Measurements from ENCODE around the gene PID1. TPM values are rescaled to one million over a fixed set of nuclear protein-coding genes. Genes with fewer than 3 reads are reported as not detected.

Gene PID1
- total RNA-seq, 1 experiment from 2014 or later: 2.6 TPM

DNA sequence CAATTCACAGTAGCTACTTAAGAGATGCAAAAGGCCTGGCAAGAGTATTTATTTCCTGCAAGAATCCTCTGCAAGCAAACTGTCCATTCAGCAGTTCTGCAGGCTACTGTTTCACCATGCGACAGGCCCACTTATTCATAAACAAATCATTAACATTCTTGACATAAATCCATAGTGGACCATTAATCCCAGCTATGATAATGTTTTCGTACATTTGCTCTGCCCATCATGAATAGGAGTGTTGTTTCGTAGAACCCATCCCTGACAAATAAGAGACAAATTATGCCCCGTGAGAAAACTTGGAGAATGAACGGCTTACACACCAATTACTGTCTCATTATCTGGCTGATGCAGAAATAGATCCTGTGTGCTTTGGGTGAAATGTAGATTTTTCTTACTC, 65.4 kb downstream of the PID1 start:
- Mint-ChIP-seq H3K4me1 (peaks cover 16% of the 10 kb centered on the region), H3K27ac (no peak overlapping the region), H3K4me3 (no peak overlapping the region), H3K9me3 (peaks cover 8% of the 10 kb centered on the region), H3K27me3 (ENCODE audit: low read depth) (no peaks in the 10 kb centered on the region), H3K36me3 (peaks cover 3% of the 10 kb centered on the region; the same call in 1 of the 2 replicates)
- ATAC-seq (no peak), DNase-seq (ENCODE audit: low spot score) (no peak)
- ChIA-PET CTCF (no interaction called here), POLR2A (no interaction called here)
- TF ChIP-seq ELF4 (CRISPR knock-in tag; IDR thresholded peaks at IDR 0.05; ENCODE audit: low read depth): no peak

GRCh38 chr2:229202646-229203045, 68.4 kb downstream of the PID1 start:
- DNase-seq (ENCODE audit: low spot score) (no peak), ATAC-seq (no peak)
- no peaks in the 10 kb centered on the region for H3K36me3 Mint-ChIP-seq
- ChIA-PET POLR2A (no interaction called here), CTCF (no interaction called here)
- no peak overlapping the region for H3K4me3 Mint-ChIP-seq
- TF ChIP-seq TP53 (CRISPR knock-in tag; IDR thresholded peaks at IDR 0.05) (no peak), ZNF219 (CRISPR knock-in tag; IDR thresholded peaks at IDR 0.05; ENCODE audit: borderline replicate concordance) (no peak), ZNF317 (CRISPR knock-in tag; IDR thresholded peaks at IDR 0.05; ENCODE audit: borderline replicate concordance, low read depth) (no peak), ARID4B (CRISPR knock-in tag; IDR thresholded peaks at IDR 0.05; ENCODE audit: borderline replicate concordance) (no peak)
- TF ChIP-seq, protein P1, sequence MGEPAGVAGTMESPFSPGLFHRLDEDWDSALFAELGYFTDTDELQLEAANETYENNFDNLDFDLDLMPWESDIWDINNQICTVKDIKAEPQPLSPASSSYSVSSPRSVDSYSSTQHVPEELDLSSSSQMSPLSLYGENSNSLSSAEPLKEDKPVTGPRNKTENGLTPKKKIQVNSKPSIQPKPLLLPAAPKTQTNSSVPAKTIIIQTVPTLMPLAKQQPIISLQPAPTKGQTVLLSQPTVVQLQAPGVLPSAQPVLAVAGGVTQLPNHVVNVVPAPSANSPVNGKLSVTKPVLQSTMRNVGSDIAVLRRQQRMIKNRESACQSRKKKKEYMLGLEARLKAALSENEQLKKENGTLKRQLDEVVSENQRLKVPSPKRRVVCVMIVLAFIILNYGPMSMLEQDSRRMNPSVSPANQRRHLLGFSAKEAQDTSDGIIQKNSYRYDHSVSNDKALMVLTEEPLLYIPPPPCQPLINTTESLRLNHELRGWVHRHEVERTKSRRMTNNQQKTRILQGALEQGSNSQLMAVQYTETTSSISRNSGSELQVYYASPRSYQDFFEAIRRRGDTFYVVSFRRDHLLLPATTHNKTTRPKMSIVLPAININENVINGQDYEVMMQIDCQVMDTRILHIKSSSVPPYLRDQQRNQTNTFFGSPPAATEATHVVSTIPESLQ (CRISPR knock-in tag; IDR thresholded peaks at IDR 0.05): no peak
- H3K4me1 Mint-ChIP-seq: 0 out of 2 replicates have a peak, but pooled peaks cover 3% of the 10 kb centered on the region
- no peaks in the 10 kb centered on the region for H3K27me3 Mint-ChIP-seq (ENCODE audit: low read depth)
- no peak overlapping the region for H3K27ac Mint-ChIP-seq
- H3K9me3 Mint-ChIP-seq: no peaks in the 10 kb centered on the region; the same call in 1 of the 2 replicates

GRCh38 chr2:229201521-229201920, 69.6 kb downstream of the PID1 start:
- ChIA-PET POLR2A (no interaction called here), CTCF (no interaction called here)
- H3K36me3 Mint-ChIP-seq: no peaks in the 10 kb centered on the region
- H3K9me3 Mint-ChIP-seq: no peaks in the 10 kb centered on the region; the same call in 1 of the 2 replicates
- DNase-seq (ENCODE audit: low spot score) (no peak), ATAC-seq (no peak)
- H3K4me3 Mint-ChIP-seq: no peak overlapping the region
- no peaks in the 10 kb centered on the region for H3K27me3 Mint-ChIP-seq (ENCODE audit: low read depth)
- H3K4me1 Mint-ChIP-seq: 0 out of 2 replicates have a peak, but pooled peaks cover 3% of the 10 kb centered on the region
- H3K27ac Mint-ChIP-seq: no peak overlapping the region
- TF ChIP-seq ESRRA (CRISPR knock-in tag; IDR thresholded peaks at IDR 0.05; ENCODE audit: borderline replicate concordance) (no peak), GRHL2 (CRISPR knock-in tag; IDR thresholded peaks at IDR 0.05; ENCODE audit: insufficient replicate concordance, severe bottlenecking) (no peak), RELA (CRISPR knock-in tag; IDR thresholded peaks at IDR 0.05; ENCODE audit: borderline replicate concordance) (no peak), CREM (CRISPR knock-in tag; IDR thresholded peaks at IDR 0.05) (no peak), ATF2 (CRISPR knock-in tag; IDR thresholded peaks at IDR 0.05; ENCODE audit: borderline replicate concordance, low read depth) (no peak), ZNF423 (CRISPR knock-in tag; IDR thresholded peaks at IDR 0.05) (no peak), FOXK1 (CRISPR knock-in tag; IDR thresholded peaks at IDR 0.05) (no peak), TEAD1 (CRISPR knock-in tag; IDR thresholded peaks at IDR 0.05) (no peak), EMX1 (CRISPR knock-in tag; IDR thresholded peaks at IDR 0.05) (no peak), ZSCAN18 (CRISPR knock-in tag; IDR thresholded peaks at IDR 0.05) (no peak), ZNF138 (CRISPR knock-in tag; conservative IDR thresholded peaks at IDR 0.05) (no peak), SOX15 (CRISPR knock-in tag; IDR thresholded peaks at IDR 0.05) (no peak), ZBTB43 (CRISPR knock-in tag; IDR thresholded peaks at IDR 0.05) (no peak), IRF2 (CRISPR knock-in tag; IDR thresholded peaks at IDR 0.05; ENCODE audit: borderline replicate concordance, low read depth) (no peak)
- TF ChIP-seq, protein P2, sequence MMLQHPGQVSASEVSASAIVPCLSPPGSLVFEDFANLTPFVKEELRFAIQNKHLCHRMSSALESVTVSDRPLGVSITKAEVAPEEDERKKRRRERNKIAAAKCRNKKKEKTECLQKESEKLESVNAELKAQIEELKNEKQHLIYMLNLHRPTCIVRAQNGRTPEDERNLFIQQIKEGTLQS (CRISPR knock-in tag; conservative IDR thresholded peaks at IDR 0.05): no peak
- TF ChIP-seq, protein P3, sequence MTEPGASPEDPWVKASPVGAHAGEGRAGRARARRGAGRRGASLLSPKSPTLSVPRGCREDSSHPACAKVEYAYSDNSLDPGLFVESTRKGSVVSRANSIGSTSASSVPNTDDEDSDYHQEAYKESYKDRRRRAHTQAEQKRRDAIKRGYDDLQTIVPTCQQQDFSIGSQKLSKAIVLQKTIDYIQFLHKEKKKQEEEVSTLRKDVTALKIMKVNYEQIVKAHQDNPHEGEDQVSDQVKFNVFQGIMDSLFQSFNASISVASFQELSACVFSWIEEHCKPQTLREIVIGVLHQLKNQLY (CRISPR knock-in tag; IDR thresholded peaks at IDR 0.05): no peak
